NCI-H82 treated with DMSO at 0.1 percent for 48 hours (cell line): Measurements from ENCODE around the gene MYH9.
"Not testable (repeated sequence)": the region's sequence is repeated elsewhere in the genome, so short reads cannot be mapped to it uniquely, and the experiment has no call there.

ENCODE experiments used
- DNase-seq: peaks from one replicate; lab custom pipeline; 2025; ENCODE audit not compliant: unreplicated experiment; lab: John Stamatoyannopoulos, UW

Gene MYH9

GRCh38 chr22:36415415-36416168 is 27.8 kb upstream of the MYH9 start:
- DNase-seq, result no peak

GRCh38 chr22:36413022-36413775 is 25.4 kb upstream of the MYH9 start:
- no peak for DNase-seq

- no peak for DNase-seq
Measured at GRCh38 chr22:36411589-36412258, 24.0 kb upstream of the MYH9 start.

GRCh38 chr22:36409911-36410756 is 22.4 kb upstream of the MYH9 start:
- DNase-seq, result no peak

- not testable (repeated sequence) for DNase-seq
Measured at GRCh38 chr22:36409554-36409910, 21.8 kb upstream of the MYH9 start.

GRCh38 chr22:36409056-36409455 is 21.3 kb upstream of the MYH9 start:
- DNase-seq, result no peak

- DNase-seq, result no peak
Measured at GRCh38 chr22:36406721-36407120, 19.0 kb upstream of the MYH9 start.

GRCh38 chr22:36405671-36406538 is 18.1 kb upstream of the MYH9 start:
- no peak for DNase-seq

- DNase-seq, result no peak
Measured at GRCh38 chr22:36405221-36405661, 17.5 kb upstream of the MYH9 start.

GRCh38 chr22:36404446-36404845 is 16.7 kb upstream of the MYH9 start:
- no peak for DNase-seq

GRCh38 chr22:36399472-36399778 is 11.7 kb upstream of the MYH9 start:
- no peak for DNase-seq

- no peak for DNase-seq
Measured at GRCh38 chr22:36398601-36399471, 11.1 kb upstream of the MYH9 start.

GRCh38 chr22:36397131-36398093 is 9.6 kb upstream of the MYH9 start:
- no peak for DNase-seq

- no peak for DNase-seq
Measured at GRCh38 chr22:36395915-36396314, 8.1 kb upstream of the MYH9 start.

- no peak for DNase-seq
Measured at GRCh38 chr22:36395055-36395849, 7.5 kb upstream of the MYH9 start.

GRCh38 chr22:36391638-36392037 is 3.9 kb upstream of the MYH9 start:
- no peak for DNase-seq

GRCh38 chr22:36389122-36389521 is 1.4 kb upstream of the MYH9 start:
- DNase-seq, result not testable (repeated sequence)

GRCh38 chr22:36387709-36387958 is 133 bp downstream of the MYH9 start:
- DNase-seq, result no peak
